Transverse colon (tissue), 4 donors: ENCODE measurements around the gene DMRTC1B. TPM values are rescaled to one million over a fixed set of nuclear protein-coding genes. Genes with fewer than 3 reads are reported as not detected.
"Not testable (repeated sequence)": the region's sequence is repeated elsewhere in the genome, so short reads cannot be mapped to it uniquely, and the experiment has no call there.

Experiments
- DNase-seq: peaks from one replicate; pipeline ENCODE4 v3.0.0-alpha.2; 2019
- H3K27ac ChIP-seq, 4 donors: fragments of 200-600 bp; sonication (generic); 2 replicates each; pipeline ENCODE4 v1.5.1; 2016 to 2018; ENCODE audit warnings: inconsistent platforms in 4 of 4
- H3K27me3 ChIP-seq: fragments of 200-600 bp; sonication (generic); 2 replicates; pipeline ENCODE4 v1.5.1; 2017; ENCODE audit warnings: inconsistent platforms
- H3K36me3 ChIP-seq, 4 donors: fragments of 200-600 bp; sonication (generic); 2 replicates each; pipeline ENCODE4 v1.5.1; 2017 to 2019; ENCODE audit warnings: inconsistent platforms in 4 of 4
- H3K4me1 ChIP-seq, 4 donors: fragments of 200-600 bp; sonication (generic); 2 replicates each; pipeline ENCODE4 v1.5.1; 2017 to 2020; ENCODE audit warnings: inconsistent platforms in 4 of 4
- H3K4me3 ChIP-seq, 4 donors: fragments of 200-600 bp; sonication (generic); 1 replicate in 1 of 4; 2 replicates in 3 of 4; pipeline versions ENCODE4 v1.5.1 to v1.6.1; 2017 to 2019; ENCODE audit warnings: inconsistent platforms in 4 of 4
- H3K9me3 ChIP-seq, 2 donors: fragments of 200-600 bp; sonication (generic); 2 replicates each; pipeline ENCODE4 v1.5.1; 2017 to 2019; ENCODE audit warnings: inconsistent platforms in 2 of 2
- WGBS, 2 donors: methylation state at CpG; one replicate each; pipeline ENCODE4 v1.1.5; 2018; ENCODE audit warnings: low coverage in 1 of 2; 5-methylcytosine and 5-hydroxymethylcytosine counted together
- in situ Hi-C, 4 donors: fragments of 200-750 bp; cut with MboI; loops; one replicate each; pipeline versions ENCODE4 v1.15.0 to v1.15.1; 2017; ENCODE audit warnings: low sequenced_read_pairs in 3 of 4, low pct_ligation_motif_present in 1 of 4, low pct_unique_long_range_greater_than_20kb in 1 of 4
- intact Hi-C: fragments of 100-400 bp; cut with DNase I; formaldehyde crosslinking; loops from one replicate; pipeline ENCODE4 v1.15.1; 2023; ENCODE audit warnings: low total_unique reads
- total RNA-seq, 4 donors: library from RNA; depleted of rRNA; stranded (reverse); fragments of >200 nt; gene quantifications; one replicate each; pipeline ENCODE4 v1.1.0, GENCODE V29; 2016

DMRTC1B gene
- total RNA-seq, 4 donors from 2014 or later = 4.1 TPM; not detected in 3

GRCh38 chrX:72782560-72782959 is 5.9 kb downstream of the DMRTC1B start, which contains the start of gene FAM236B:
Gene FAM236B, minus strand, starts transcription at chrX:72782660. Its CDS starts 100 bp downstream, at chrX:72782560.
- H3K27ac ChIP-seq, H3K9me3 ChIP-seq, in situ Hi-C loops, H3K27me3 ChIP-seq, intact Hi-C loops, H3K4me1 ChIP-seq, DNase-seq, H3K4me3 ChIP-seq, H3K36me3 ChIP-seq: not testable (repeated sequence)
- WGBS, 2 donors = no CpG with 5 or more reads among the region's 15 CpGs

- H3K9me3 ChIP-seq, H3K4me1 ChIP-seq, in situ Hi-C loops, DNase-seq, H3K27ac ChIP-seq, H3K27me3 ChIP-seq, intact Hi-C loops, H3K4me3 ChIP-seq, H3K36me3 ChIP-seq: not testable (repeated sequence)
- no CpG with 5 or more reads among the region's 8 CpGs for WGBS, 2 donors
Measured at GRCh38 chrX:72783365-72783936, 6.8 kb downstream of the DMRTC1B start.

GRCh38 chrX:72783964-72784363 is 7.3 kb downstream of the DMRTC1B start:
- H3K4me3 ChIP-seq, DNase-seq, intact Hi-C loops, H3K4me1 ChIP-seq, H3K36me3 ChIP-seq, H3K27ac ChIP-seq, H3K9me3 ChIP-seq, H3K27me3 ChIP-seq, in situ Hi-C loops: not testable (repeated sequence)
- no CpG with 5 or more reads among the region's 6 CpGs for WGBS, 2 donors

- H3K9me3 ChIP-seq, in situ Hi-C loops, H3K36me3 ChIP-seq, H3K27me3 ChIP-seq, DNase-seq, H3K4me1 ChIP-seq, H3K4me3 ChIP-seq, H3K27ac ChIP-seq, intact Hi-C loops: not testable (repeated sequence)
- no CpG with 5 or more reads among the region's 1 CpG for WGBS, 2 donors
Measured at GRCh38 chrX:72788142-72788541, 11.5 kb downstream of the DMRTC1B start.

DNA sequence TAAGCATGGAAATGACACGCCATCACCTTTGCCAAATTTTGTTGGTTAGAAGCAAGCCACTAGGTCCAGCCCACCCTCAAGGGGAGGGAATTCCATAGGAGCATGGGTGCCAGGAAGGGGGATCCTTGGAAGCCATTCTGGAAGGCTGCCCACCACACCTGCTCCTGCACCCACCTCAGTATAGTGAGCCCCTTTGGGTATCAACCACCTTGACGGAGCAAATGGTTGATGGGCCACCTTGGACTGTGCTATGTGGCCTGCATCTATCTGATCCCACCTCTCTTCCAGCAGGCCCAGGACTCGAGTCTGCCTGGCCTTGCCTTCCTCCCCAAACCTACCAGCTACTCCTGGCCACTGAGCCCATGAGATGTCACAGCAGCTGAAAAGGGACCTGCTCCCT is 13.7 kb downstream of the DMRTC1B start:
- DNase-seq = not testable (repeated sequence)

GRCh38 chrX:72808110-72808509 is 31.4 kb downstream of the DMRTC1B start, which contains the start of gene FAM236D:
Gene FAM236D, minus strand, starts transcription at chrX:72808210. Its CDS starts 100 bp downstream, at chrX:72808110.
- DNase-seq, H3K27ac ChIP-seq, intact Hi-C loops, H3K36me3 ChIP-seq, H3K4me3 ChIP-seq, H3K4me1 ChIP-seq, H3K9me3 ChIP-seq, in situ Hi-C loops, H3K27me3 ChIP-seq: not testable (repeated sequence)
- no CpG with 5 or more reads among the region's 13 CpGs for WGBS, 2 donors

More for the DNA sequence above, 13.7 kb downstream of the DMRTC1B start:
- H3K27me3 ChIP-seq, in situ Hi-C loops, H3K4me1 ChIP-seq, intact Hi-C loops, H3K27ac ChIP-seq, H3K36me3 ChIP-seq, H3K4me3 ChIP-seq, H3K9me3 ChIP-seq: not testable (repeated sequence)
- 83% methylated on average over 1 of the region's 3 CpGs; no CpG with 5 or more reads in 1 of the 2 donors for WGBS, 2 donors

DNA sequence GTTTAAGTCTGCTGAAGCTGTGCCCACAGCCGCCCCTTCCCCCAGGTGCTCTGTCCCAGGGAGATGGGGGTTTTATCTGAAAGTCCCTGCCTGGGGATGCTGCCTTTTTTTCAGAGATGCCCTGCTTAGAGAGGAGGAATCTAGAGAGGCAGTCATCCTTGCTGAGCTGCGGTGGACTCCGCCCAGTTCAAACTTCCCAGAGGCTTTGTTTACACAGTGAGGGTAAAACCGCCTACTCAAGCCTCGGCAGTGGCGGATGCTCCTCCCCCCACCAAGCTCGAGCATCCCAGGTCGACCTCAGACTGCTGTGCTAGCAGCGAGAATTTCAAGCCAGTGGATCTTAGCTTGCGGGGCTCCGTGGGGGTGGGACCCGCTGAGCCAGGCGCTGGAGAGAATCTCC is 54.0 kb downstream of the DMRTC1B start:
- intact Hi-C loops, H3K27me3 ChIP-seq, DNase-seq, H3K27ac ChIP-seq, H3K4me1 ChIP-seq, H3K9me3 ChIP-seq, in situ Hi-C loops, H3K4me3 ChIP-seq, H3K36me3 ChIP-seq: not testable (repeated sequence)
- WGBS, 2 donors = no CpG with 5 or more reads among the region's 13 CpGs

DNA sequence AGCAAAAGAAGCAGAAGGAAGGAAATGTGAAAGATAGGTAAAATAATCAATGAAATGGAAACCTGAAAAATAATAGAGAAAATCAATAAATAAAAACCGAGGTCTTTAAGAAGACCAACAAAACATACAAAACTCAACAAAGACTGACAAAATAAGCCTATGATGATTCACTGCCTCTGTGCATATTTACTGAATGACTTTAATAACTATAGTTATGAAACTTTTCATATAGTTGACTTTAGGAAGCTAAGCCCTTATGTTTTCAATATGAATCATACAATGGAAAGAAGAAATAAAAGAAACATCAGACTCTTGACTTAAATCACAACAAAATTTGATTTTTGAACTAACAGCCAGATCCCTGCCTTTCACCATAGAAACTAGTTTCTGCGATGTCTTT is 60.8 kb downstream of the DMRTC1B start:
- H3K4me3 ChIP-seq, H3K36me3 ChIP-seq, in situ Hi-C loops, intact Hi-C loops, H3K27ac ChIP-seq, DNase-seq, H3K4me1 ChIP-seq, H3K27me3 ChIP-seq, H3K9me3 ChIP-seq: not testable (repeated sequence)
- no CpG with 5 or more reads among the region's 2 CpGs for WGBS, 2 donors

DNA sequence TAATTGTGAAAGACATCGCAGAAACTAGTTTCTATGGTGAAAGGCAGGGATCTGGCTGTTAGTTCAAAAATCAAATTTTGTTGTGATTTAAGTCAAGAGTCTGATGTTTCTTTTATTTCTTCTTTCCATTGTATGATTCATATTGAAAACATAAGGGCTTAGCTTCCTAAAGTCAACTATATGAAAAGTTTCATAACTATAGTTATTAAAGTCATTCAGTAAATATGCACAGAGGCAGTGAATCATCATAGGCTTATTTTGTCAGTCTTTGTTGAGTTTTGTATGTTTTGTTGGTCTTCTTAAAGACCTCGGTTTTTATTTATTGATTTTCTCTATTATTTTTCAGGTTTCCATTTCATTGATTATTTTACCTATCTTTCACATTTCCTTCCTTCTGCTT is 106.2 kb downstream of the DMRTC1B start:
- H3K27ac ChIP-seq, H3K36me3 ChIP-seq, intact Hi-C loops, H3K9me3 ChIP-seq, in situ Hi-C loops, DNase-seq, H3K27me3 ChIP-seq, H3K4me3 ChIP-seq, H3K4me1 ChIP-seq: not testable (repeated sequence)
- WGBS, 2 donors = no CpG with 5 or more reads among the region's 2 CpGs

GRCh38 chrX:72889740-72890139 is 113.0 kb downstream of the DMRTC1B start:
- intact Hi-C loops, H3K9me3 ChIP-seq, DNase-seq, H3K4me3 ChIP-seq, H3K4me1 ChIP-seq, H3K27me3 ChIP-seq, H3K27ac ChIP-seq, H3K36me3 ChIP-seq, in situ Hi-C loops: not testable (repeated sequence)
- WGBS, 2 donors = no CpG with 5 or more reads among the region's 14 CpGs
